Urinary bladder (tissue), 4 donors: Measurements from ENCODE around the gene SNX30. TPM values are rescaled to one million over a fixed set of nuclear protein-coding genes. Genes with fewer than 3 reads are reported as not detected.
"Not testable (repeated sequence)": the region's sequence is repeated elsewhere in the genome, so short reads cannot be mapped to it uniquely, and the experiment has no call there.

Experiments used
- DNase-seq: peaks from one replicate; pipeline ENCODE4 v3.0.0-alpha.2; 2015; ENCODE audit errors: extremely low spot score
- H3K27ac ChIP-seq: one replicate; pipeline ENCODE4 v1.5.1; 2013; ENCODE audit warnings: low read depth, mild to moderate bottlenecking, moderate library complexity
- H3K36me3 ChIP-seq: one replicate; pipeline ENCODE4 v1.6.1; 2013; ENCODE audit warnings: mild to moderate bottlenecking, moderate library complexity; ENCODE audit not compliant: insufficient read depth
- H3K4me1 ChIP-seq: one replicate; pipeline ENCODE4 v1.6.1; 2013; ENCODE audit warnings: mild to moderate bottlenecking, moderate library complexity; ENCODE audit not compliant: insufficient read depth
- H3K4me3 ChIP-seq: one replicate; pipeline ENCODE4 v1.5.1; 2013; ENCODE audit warnings: low read depth, low read length
- WGBS: extraction: QIAGEN DNeasy Blood & Tissue Kit; methylation state at CpG from one replicate; pipeline ENCODE4 v1.1.7; 2013; 5-methylcytosine and 5-hydroxymethylcytosine counted together
- polyA plus RNA-seq: library from polyadenylated mRNA; stranded (reverse); fragments of 200-250 nt; gene quantifications from one replicate; pipeline ENCODE4 v1.2.3, GENCODE V29; 2013
- total RNA-seq: library from RNA; depleted of rRNA; stranded (reverse); fragments of >200 nt; gene quantifications from one replicate; pipeline ENCODE4 v1.2.3, GENCODE V29; 2014
- donor health status: healthy with polysubstance abuse.
- donor health status: healthy.

Gene SNX30, protein sequence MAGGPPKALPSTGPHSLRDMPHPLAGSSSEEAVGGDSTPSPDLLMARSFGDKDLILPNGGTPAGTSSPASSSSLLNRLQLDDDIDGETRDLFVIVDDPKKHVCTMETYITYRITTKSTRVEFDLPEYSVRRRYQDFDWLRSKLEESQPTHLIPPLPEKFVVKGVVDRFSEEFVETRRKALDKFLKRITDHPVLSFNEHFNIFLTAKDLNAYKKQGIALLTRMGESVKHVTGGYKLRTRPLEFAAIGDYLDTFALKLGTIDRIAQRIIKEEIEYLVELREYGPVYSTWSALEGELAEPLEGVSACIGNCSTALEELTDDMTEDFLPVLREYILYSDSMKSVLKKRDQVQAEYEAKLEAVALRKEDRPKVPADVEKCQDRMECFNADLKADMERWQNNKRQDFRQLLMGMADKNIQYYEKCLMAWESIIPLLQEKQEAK
- total RNA-seq, result 20.7 TPM
- polyA plus RNA-seq, result 4.5 TPM

DNA sequence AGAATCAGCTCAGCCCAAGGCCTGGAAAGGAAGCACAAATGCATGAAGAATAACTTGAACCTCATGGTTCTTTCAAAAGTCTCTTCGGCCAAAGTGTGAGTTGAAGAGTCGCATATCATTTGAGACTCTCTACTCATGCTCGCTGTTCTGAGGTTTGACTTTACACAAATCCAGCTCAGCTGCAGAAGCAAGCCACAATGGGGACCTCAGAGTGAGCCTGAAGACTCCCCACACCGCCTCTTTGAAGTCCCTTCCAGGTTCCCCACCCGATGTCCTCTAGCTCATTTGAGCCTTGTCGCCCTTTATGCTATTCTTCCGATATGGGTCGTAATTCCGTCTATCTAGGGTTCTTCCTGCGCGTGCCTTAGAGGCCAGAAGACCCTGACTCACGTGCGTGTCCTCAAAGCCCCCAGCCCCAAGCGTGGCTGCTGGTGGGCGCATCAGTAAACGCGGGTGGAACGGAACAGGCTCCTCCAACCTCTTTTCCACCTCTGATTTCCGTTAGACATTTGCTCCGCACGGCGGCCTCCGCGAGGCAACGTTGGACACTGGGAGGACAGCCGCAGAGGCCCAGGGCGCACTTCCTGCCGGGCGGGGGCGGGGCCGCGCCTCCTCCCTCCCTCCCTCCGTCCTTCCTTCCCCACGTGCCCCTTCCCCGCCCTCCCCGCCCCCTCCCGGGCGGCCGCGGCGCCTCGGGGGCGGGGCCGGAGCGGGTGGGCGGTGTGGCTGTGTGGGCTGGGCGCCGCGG is at the start of gene SNX30:
TSS of gene SNX30 (plus strand) at position 745 of the 748 bp plus-strand sequence. CDS start 242 bp downstream, outside the sequence.
- 5% methylated on average over 49 of the region's 49 CpGs for WGBS
- peak within 1 kb of the TSS; percentile 66 for H3K27ac ChIP-seq
- no peaks in the 10 kb centered on the region for H3K36me3 ChIP-seq
- DNase-seq, result peak; percentile 60
- H3K4me1 ChIP-seq, result no peaks in the 10 kb centered on the region
- peak within 1 kb of the TSS; percentile 96 for H3K4me3 ChIP-seq

GRCh38 chr9:112703304-112703703 is 47.3 kb upstream of the SNX30 start:
- H3K36me3 ChIP-seq, result no peaks in the 10 kb centered on the region
- WGBS, result 93% methylated on average over 2 of the region's 2 CpGs
- no peak for DNase-seq
- no peaks in the 10 kb centered on the region for H3K4me1 ChIP-seq
- H3K4me3 ChIP-seq, result no peak overlapping the region
- no peak overlapping the region for H3K27ac ChIP-seq

DNA sequence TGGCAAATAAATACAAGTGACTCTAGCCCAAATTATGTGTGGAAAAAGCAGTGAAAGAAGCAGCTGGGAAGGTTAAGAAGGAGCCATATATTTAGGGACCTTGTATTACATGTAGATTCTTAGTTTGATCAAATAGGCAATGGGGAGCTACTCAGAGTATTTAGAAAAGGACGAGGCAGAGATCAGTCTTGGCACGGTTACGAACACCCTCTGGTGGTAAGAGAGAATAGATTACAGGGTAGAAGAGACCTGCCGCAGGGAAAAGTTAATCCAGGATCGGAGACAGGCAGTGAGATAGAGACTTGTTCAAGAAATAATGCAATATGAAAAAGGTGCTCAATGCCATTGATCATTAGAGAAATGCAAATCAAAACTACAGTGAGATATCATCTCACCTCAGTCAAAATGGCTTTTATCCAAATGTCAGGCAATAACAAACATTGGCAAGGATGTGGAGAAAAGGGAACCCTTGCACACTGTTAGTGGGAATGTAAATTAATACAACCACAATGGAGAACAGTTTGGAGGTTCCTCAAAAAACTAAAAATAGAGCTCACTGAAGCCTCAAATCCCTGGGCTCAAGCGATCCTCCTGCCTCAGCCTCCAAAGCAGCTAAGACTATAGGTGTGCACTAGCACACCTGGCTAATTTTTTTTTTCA is 44.7 kb upstream of the SNX30 start:
- no peak overlapping the region for H3K27ac ChIP-seq
- no peaks in the 10 kb centered on the region for H3K36me3 ChIP-seq
- no peak overlapping the region for H3K4me3 ChIP-seq
- 35% methylated on average over 6 of the region's 6 CpGs for WGBS
- peak; percentile 49 for DNase-seq
- H3K4me1 ChIP-seq, result no peaks in the 10 kb centered on the region

GRCh38 chr9:112711050-112711689 is 39.4 kb upstream of the SNX30 start:
- H3K4me3 ChIP-seq, result no peak overlapping the region
- DNase-seq, result no peak
- no peak overlapping the region for H3K27ac ChIP-seq
- WGBS, result 65% methylated on average over 7 of the region's 7 CpGs
- no peaks in the 10 kb centered on the region for H3K4me1 ChIP-seq
- H3K36me3 ChIP-seq, result no peaks in the 10 kb centered on the region

DNA sequence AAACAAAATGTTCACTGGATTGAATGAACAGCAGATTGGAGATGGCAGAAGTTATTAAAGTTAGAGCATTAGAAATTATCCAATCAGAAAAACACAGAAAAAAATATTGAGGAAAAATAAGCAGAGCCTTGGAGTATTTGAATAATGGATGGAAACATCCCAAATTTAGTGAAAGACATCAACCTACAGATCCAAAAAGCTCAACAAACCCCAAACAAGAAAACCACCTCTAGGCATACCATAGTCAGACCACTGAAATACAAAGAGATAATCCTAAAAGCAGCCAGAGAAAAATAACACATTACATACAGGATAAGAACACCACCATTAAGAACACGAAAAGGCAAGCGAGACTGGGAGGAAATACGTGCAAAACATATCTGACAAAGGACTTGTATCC is 37.9 kb upstream of the SNX30 start:
- DNase-seq, result no peak
- 96% methylated on average over 3 of the region's 3 CpGs for WGBS
- H3K4me1 ChIP-seq, result no peaks in the 10 kb centered on the region

DNA sequence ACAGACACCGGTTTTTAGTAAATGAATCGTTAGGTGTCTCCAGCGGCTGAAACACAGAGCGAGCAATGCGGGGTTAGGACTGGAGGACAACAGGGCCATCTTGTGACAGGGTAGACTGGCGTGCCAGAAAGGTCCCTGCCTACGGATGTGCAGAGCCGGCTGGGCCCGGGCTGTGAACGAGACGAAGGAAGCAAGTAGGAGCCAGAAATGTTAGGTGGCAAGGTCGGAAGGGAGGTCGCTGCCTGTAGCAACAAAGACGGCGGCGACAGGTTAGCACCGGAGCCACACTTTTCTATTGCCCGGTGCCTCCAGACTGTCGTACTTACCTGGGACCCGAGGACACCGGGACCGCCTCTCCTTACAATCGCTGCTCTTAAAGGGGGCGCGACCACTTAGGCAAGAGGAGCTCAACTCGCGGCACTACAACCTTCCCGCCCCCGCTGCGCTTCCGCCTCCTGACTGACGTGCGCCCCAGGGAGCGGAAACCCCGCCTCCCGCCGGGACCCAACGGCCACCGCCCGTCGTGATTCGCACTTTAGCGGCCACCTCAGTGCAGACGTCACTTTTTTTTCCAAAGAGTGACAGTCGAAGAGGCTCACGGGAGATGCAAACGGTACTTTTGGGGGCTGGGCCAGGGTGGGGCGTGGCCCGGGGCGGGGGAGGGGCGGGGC is 32.8 kb upstream of the SNX30 start, which contains the start of gene INIP:
TSS of gene INIP (minus strand) at position 457 of the 671 bp plus-strand sequence. CDS start 1,632 bp downstream, outside the sequence.
- H3K4me1 ChIP-seq, result no peaks in the 10 kb centered on the region
- H3K27ac ChIP-seq, result peak within 1 kb of the TSS; percentile 96
- DNase-seq, result peak; percentile 92
- H3K36me3 ChIP-seq, result no peaks in the 10 kb centered on the region
- WGBS, result under 1% methylated on average over 51 of the region's 51 CpGs
- H3K4me3 ChIP-seq, result peak within 1 kb of the TSS; percentile 89

More for the DNA sequence above, 37.9 kb upstream of the SNX30 start:
- no peak overlapping the region for H3K4me3 ChIP-seq
- H3K36me3 ChIP-seq, result no peaks in the 10 kb centered on the region
- H3K27ac ChIP-seq, result no peak overlapping the region

DNA sequence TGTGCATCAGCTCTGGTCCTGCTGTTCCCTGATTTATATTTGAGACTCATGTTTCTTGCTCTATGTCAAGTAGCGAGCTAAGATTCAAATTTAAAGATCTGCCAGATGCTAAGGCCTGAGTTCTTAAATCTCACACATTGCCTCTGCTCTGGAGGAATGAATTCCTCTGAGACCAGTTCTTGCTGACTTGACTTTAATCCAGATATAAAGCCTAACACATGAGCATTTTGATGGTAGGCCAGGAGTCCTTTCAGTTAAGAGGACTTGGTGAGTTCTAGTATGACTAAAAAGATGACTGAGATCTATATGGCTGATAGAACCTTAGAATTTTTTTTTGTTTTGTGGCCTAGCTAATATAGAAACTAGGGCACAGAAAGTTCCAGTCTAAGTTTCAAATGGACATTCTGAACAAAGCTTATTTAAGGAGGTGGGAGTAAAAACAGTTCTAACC is 31.3 kb upstream of the SNX30 start:
- DNase-seq, result no peak
- Histone ChIP-seq H3K36me3 (no peaks in the 10 kb centered on the region), H3K4me3 (no peak overlapping the region), H3K4me1 (no peaks in the 10 kb centered on the region), H3K27ac (no peak overlapping the region)
- WGBS, result 55% methylated on average over 1 of the region's 1 CpG

DNA sequence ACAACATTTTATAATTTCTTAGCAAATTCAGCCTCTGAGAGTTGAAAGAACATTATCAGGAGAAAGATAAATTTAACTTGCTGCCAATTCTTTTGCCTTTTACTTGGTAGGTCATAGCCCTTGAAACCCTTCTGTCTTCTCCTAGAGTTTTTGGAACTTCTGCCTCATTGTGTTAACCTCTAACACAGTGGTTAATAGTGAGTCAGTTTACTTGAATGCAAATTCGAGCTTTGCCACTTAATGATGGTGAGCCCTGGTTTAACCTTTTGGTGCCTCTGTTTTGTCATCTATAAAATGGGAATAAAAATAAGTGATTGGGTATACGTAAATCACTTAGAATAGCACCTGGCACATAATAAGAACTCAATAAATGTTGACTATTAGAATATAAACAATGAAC is 30.9 kb upstream of the SNX30 start:
- Histone ChIP-seq H3K4me3 (no peak overlapping the region), H3K36me3 (no peaks in the 10 kb centered on the region), H3K27ac (no peak overlapping the region), H3K4me1 (no peaks in the 10 kb centered on the region)
- DNase-seq, result no peak
- WGBS, result 58% methylated on average over 2 of the region's 2 CpGs

GRCh38 chr9:112720113-112720780 is 30.3 kb upstream of the SNX30 start:
- H3K27ac ChIP-seq, result no peak overlapping the region
- WGBS, result 85% methylated on average over 4 of the region's 4 CpGs
- no peak overlapping the region for H3K4me3 ChIP-seq
- no peaks in the 10 kb centered on the region for H3K36me3 ChIP-seq
- DNase-seq, result no peak
- no peaks in the 10 kb centered on the region for H3K4me1 ChIP-seq

DNA sequence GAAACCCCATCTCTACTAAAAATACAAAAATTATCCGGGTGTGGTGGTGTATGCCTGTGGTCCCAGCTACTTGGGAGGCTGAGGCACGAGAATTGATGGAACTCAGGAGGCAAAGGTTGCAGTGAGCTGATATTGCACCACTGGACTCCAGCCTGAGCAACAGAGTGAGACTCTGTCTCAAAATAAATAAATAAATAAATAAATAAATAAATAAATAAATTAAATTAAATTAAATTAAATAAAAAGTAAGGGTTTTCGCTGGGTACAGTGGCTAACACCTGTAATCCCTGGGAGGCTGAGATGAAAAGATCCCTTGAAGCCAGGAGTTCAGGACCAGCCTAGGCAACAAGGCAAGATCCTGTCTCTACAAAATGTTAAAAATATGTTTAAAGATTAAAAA is 27.8 kb upstream of the SNX30 start:
- not testable (repeated sequence) for DNase-seq, H3K36me3 ChIP-seq, H3K27ac ChIP-seq, H3K4me3 ChIP-seq, H3K4me1 ChIP-seq
- WGBS, result 95% methylated on average over 3 of the region's 3 CpGs

DNA sequence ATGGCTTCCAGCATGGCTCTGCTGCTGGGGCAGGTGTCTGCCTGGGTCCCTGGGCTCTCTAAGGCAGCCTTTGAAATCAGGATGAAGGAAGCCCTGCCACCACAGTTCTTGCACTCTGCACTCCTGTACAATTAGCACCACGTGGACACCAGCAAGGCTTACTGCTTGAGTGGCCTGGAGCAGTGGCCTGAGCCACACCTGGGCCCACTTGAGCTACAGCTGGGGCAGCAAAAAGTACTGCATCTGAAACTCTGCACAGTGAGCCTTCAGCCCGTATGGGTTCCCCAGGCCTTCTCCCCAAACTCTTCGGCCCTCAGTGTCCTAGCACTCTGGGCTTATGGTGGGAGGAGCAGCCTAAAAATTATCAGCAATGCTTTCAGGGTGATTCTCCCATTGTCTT is 24.6 kb upstream of the SNX30 start:
- 72% methylated on average over 3 of the region's 3 CpGs for WGBS
- Histone ChIP-seq H3K4me1 (no peaks in the 10 kb centered on the region), H3K27ac (no peak overlapping the region), H3K4me3 (no peak overlapping the region), H3K36me3 (no peaks in the 10 kb centered on the region)
- no peak for DNase-seq

- Histone ChIP-seq H3K27ac (no peak overlapping the region), H3K4me1 (no peaks in the 10 kb centered on the region), H3K36me3 (no peaks in the 10 kb centered on the region), H3K4me3 (no peak overlapping the region)
- WGBS, result 80% methylated on average over 4 of the region's 4 CpGs
- DNase-seq, result no peak
Observed at GRCh38 chr9:112726428-112726827, 24.1 kb upstream of the SNX30 start.
